HG03097 (cell line): Measurements from ENCODE around the gene RANBP17.

ENCODE experiments used
- ATAC-seq: cut with Tn5 transposase; IDR thresholded peaks from one replicate; pipeline ENCODE4 v1.9.1; 2021; ENCODE audit not compliant: unreplicated experiment, low FRiP score

The RANBP17 gene

DNA sequence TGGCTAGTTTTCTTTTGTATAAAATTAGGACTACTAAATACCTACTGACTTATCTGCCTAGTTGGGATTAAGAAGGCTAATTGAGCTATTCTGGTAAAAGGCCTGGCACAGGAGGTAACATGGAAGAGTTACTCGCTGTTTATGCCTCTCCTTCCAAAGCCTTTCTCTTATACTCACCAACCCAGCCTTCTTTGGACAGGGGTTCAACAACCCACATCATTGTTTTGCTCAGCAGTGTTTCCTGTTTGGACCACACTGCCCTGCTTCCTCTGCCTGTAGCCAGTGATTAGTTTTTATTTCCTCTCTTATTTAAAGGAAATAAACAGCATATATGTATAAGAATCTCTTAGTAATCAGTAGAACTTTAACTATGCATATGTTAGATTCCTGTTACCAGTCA lies 362.1 kb downstream of the RANBP17 start:
- ATAC-seq, result no peak

- ATAC-seq, result no peak
Measured at GRCh38 chr5:171226096-171226754, 364.4 kb downstream of the RANBP17 start.

GRCh38 chr5:171226864-171227263 lies 365.0 kb downstream of the RANBP17 start:
- no peak for ATAC-seq

DNA sequence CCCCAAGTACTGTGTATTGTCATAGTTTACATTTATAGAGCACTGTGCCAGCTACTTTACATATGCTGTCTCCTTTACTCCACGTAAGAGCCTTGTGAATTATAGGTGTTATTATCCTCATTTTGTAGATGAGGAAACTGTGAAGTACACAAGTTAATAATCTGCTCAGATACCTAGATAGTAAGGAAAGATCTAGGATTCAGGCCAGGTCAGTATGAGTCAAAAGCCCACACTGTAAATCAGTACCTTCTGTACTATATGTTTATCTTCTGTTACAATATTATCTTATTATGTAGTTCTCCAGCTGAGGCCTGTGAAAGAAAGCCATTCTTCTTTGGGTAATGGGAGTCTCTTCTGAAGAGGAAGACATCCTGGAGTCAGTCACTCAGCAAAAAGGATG lies 374.8 kb downstream of the RANBP17 start:
- no peak for ATAC-seq

GRCh38 chr5:171242521-171242920 lies 380.7 kb downstream of the RANBP17 start:
- no peak for ATAC-seq

- no peak for ATAC-seq
Measured at GRCh38 chr5:171246231-171246630, 384.4 kb downstream of the RANBP17 start.

GRCh38 chr5:171249460-171249859 lies 387.6 kb downstream of the RANBP17 start:
- no peak for ATAC-seq

DNA sequence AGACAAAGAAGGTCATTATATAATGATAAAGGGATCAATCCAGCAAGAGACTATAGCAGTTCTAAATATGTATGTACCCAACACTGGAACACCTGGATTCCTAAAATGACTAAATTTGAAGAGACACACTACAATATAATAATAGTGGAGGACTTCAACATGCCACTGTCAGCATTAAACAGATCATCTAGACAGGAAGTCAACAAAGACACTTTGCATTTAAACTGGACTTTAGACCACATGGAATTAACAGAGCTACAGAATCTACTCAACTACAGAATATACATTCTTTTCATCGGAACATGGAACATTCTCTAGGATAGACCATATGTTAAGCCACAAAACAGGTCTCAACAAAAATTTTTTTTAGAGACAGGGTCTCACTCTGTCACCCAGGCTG lies 388.9 kb downstream of the RANBP17 start:
- ATAC-seq, result no peak

DNA sequence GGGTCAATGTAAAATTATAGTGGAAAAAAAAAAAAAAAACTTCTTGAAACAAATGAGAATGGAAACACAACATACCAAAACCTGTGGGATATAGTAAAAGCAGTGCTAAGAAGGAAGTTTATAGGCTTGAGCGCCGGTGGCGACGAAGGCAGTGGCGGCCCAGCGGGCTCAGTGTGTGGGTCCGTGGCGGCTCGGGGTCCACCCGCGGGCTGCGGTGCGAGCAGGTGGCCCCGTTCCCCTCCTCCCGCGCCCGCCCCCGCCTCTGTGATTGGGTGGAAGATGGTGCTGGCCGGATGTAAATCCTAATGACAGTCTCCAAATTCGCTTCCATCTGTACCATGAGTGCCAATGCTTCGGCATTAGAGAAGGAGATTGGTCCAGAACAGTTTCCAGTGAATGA lies 389.7 kb downstream of the RANBP17 start:
- ATAC-seq, result no peak

DNA sequence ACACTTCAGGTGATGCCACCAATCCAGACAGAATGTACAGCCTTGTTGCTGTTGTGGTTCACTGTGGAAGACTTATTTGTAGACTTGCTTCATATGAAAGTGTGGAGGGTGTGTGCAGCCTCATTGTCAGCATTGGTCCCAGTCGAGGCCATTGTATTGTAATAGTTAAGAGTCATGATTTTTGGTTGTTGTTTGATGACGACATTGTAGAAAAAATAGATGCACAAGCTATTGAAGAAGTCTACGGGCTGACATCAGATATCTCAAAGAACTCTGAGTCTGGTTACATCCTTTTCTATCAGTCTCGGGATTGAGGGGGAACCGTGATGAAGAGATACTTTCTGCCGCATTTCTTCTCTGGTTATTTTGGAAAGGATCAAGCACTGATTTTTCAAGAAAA lies 390.9 kb downstream of the RANBP17 start:
- ATAC-seq, result no peak

DNA sequence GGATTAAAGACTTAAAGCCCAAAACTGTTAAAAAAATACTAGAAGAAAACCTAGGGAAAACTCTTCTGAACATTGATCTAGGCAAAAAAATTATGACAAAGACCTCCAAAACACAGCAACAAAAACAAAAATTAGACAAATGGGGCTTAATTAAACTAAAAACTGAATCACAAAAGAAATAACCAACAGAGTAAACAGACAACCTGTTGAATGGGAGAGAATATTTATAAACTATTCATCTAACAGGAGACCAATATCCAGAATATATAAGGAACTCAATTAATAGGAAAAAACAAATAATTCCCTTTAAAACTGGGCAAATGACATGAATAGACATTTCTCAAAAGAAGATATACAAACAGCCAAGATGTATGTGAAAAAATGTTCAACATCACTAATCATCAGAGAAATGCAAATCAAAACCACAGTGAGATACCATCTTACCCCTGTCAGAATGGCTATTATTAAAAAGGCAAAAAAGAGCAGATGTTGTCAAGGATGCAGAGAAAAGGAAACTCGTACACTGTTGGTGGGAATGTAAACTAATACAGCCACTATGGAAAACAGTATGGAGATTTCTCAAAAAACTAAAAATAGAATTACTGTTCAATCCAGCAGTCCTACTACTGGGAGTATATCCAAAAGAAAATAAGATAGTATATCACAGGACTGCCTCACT lies 397.1 kb downstream of the RANBP17 start:
- ATAC-seq, result no peak

- no peak for ATAC-seq
Measured at GRCh38 chr5:171261361-171261760, 399.5 kb downstream of the RANBP17 start.

DNA sequence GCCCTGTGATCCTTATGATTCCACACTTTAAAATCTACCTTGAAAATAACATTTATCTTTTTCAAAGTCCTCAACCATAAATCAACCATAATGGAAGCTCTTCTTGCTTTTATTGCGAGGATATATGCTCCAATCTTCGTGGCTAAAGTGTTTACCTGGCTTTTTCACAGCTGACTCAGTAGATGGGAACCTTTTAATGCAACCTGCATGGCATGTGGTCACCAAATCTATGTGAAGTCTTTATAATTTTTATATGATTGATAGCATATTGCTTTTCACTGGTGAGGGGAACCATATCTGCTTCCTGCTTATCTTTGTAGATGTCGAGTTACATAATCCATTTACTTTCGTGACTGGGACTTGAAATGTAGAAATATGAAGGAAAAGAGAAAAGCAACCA lies 400.1 kb downstream of the RANBP17 start:
- no peak for ATAC-seq

DNA sequence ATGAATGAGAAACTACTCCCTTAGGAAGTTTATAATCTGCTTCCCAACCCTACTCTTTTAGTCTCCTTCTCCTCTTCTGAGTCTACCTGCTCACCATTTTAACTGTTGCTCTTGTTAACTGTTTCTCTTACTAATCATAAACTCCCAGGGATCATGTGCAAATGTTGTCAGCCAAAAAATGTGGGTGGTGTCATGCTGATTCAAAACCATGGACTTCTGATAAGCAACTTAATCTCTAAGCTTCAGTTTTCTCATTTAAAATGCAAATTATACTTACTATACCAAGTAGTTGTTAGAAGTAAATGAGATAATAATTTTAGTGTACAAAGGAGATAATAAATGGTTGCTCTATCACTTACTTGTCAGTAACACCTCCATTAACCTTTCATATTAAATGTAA lies 401.4 kb downstream of the RANBP17 start:
- no peak for ATAC-seq

DNA sequence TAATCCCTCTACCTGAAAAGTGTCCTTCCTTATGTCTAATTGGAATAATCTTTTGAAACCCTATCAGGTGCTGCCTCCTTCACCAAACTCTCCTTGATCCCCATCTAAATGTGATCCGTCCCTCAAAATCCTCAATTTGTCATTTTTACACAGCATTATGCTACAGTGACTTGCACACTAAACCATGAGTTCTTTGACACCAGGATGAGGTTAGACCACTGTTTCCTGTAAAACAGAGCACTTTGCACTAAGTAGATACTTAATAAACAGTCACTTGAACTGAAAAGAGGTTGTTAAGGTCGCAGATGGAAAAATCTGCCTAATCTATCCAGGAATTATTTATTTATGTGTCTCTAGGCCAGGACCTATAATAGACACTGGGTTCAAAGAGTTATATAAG lies 403.0 kb downstream of the RANBP17 start:
- ATAC-seq, result no peak

DNA sequence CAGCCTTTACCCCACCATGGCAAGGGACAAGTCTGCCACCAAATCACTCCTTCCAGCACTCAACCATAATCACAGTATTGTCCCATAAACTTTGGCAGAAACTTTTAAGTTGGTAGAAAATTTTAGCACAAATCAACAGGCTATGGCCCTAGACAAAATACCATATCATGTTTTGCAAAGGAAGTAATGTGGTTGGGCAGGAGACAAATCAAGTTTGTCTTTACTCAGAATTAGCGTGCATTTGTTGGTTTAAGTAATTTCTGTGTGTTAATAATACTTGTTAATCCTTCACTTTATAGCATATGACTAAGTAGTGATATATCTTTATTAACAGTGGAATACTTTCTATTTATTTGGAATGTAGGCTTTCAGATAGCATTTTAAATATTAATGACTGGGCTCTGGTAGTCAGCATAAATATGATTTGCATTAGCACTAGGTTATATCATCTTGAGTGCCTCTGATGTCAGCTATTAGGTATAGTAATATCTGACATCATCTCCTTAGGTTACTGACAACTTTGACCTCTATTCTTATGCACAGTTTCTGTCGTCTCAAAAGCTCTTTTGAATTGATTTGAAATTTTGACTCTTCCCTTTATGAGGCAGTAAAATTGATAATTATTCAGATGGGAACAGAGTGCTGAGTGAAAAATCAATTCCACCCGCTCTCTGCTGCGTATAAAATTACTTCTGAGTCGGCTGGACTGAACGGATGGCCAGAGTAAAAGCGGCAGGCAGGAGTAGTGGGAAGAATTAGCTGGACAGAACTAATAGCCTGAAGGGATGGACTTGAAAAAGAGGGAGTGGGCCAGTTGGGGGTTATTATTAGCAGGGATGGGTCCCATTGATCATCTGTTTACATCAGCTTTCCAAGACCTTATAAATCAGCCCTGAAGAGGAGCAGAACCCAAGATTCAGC lies 407.1 kb downstream of the RANBP17 start:
- ATAC-seq, result no peak

DNA sequence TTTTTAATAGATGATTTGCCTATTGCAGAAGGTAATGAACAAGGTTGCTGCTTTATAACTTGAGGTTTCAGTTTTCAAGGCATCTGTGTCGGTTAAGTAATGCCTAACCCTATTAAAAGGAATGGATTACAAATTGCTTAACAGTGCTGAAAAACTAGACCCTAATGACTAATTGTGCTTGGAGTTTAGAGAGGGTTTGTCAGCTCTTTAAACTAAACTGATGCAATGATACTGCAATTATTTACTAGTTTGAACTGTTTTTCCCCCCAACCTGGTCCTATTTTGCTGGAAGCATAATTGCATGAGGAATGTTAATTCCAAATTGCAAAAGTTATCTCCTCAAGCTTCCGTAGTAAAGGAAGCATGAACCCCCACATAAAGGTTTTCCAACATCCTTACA lies 407.9 kb downstream of the RANBP17 start:
- ATAC-seq, result peak; percentile 53

DNA sequence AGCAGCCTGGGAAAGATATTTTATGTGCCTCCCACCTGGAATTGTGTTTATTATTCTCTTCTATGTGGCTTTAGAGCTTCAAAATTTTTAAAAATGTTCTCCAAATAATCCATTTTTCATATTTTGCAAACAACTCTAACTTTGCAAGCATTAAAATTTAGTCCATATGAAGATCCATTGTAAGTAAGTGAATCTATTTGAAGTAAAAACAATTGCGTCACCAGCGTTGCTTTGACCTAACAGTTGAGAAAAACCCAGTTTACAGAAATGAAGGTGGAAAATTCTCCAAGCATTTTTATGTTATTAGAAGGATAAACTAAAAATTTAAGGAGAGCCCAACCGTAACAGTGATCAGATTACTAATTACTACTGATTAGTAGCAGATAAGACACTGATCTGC lies 408.3 kb downstream of the RANBP17 start:
- ATAC-seq, result no peak

DNA sequence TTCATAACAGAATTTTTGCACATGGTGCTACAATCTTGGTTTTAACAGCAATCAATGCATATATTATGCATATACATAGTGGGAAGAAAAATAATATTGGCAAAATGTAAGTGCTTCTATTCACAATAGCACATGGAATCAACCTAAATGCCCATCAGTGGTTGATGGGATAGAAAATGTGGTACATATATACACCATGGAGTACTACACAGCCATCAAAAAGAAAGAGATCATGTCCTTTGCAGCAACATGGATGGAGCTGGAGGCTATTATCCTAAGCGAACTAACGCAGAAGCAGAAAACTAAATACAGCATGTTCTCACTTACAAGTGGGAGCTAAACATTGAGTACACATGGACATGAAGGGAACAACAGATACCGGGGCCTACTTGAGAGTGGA lies 410.0 kb downstream of the RANBP17 start:
- no peak for ATAC-seq

GRCh38 chr5:171272996-171273970 lies 411.5 kb downstream of the RANBP17 start:
- no peak for ATAC-seq
